CD4-positive, alpha-beta memory T cell (primary cell): ENCODE results near the gene PPY. TPM values are rescaled to one million over a fixed set of nuclear protein-coding genes. Genes with fewer than 3 reads are reported as not detected.
"Not testable (repeated sequence)": the region's sequence is repeated elsewhere in the genome, so short reads cannot be mapped to it uniquely, and the experiment has no call there.

Source experiments
- CTCF ChIA-PET: fragments of 350-600 bp; sonication (Branson Sonifier 250); formaldehyde crosslinking; loops from one replicate; lab custom pipeline; 2021; ENCODE audit warnings: inconsistent platforms; ENCODE audit not compliant: partially characterized antibody; lab: Charles Lee
- POLR2A ChIA-PET: fragments of 350-600 bp; sonication (Branson Sonifier 250); formaldehyde crosslinking; loops from one replicate; lab custom pipeline; 2021; ENCODE audit not compliant: partially characterized antibody; lab: Charles Lee
- DNase-seq, 5 donors: peaks; one replicate each; pipeline versions ENCODE4 v3.0.0 to v3.0.0-alpha.2; 2020 to 2022; ENCODE audit warnings: mixed read lengths in 1 of 5
- H3K27ac ChIP-seq: one replicate; pipeline ENCODE4 v1.7.0; 2013; ENCODE audit warnings: low read depth, low read length
- H3K27me3 ChIP-seq: 2 replicates; pipeline ENCODE4 v1.7.0; 2013; ENCODE audit warnings: mild to moderate bottlenecking, low read length, moderate library complexity; ENCODE audit not compliant: insufficient read depth
- H3K36me3 ChIP-seq: 2 replicates; pipeline ENCODE4 v1.7.0; 2013; ENCODE audit warnings: mild to moderate bottlenecking, low read length, moderate library complexity; ENCODE audit not compliant: insufficient read depth
- H3K4me1 ChIP-seq: 2 replicates; pipeline ENCODE4 v1.7.0; 2013; ENCODE audit warnings: mild to moderate bottlenecking, low read length, moderate library complexity; ENCODE audit not compliant: insufficient read depth
- H3K4me3 ChIP-seq, 2 donors: one replicate each; pipeline ENCODE4 v1.7.0; 2013; ENCODE audit warnings: low read length in 2 of 2, mild to moderate bottlenecking in 1 of 2
- H3K9me3 ChIP-seq, 2 donors: one replicate each; pipeline ENCODE4 v1.7.0; 2013; ENCODE audit warnings: low read length in 2 of 2, control low read depth in 1 of 2; ENCODE audit not compliant: control insufficient read depth in 1 of 2
- H3K27ac Mint-ChIP-seq, 7 donors: one replicate each; pipeline ENCODE4 v1.8.0; 2020 to 2021; ENCODE audit warnings: mixed read lengths in 7 of 7, mild to moderate bottlenecking in 6 of 7, inconsistent platforms in 3 of 7, moderate library complexity in 3 of 7
- H3K27me3 Mint-ChIP-seq, 2 donors: one replicate each; pipeline ENCODE4 v1.8.0; 2020 to 2021; ENCODE audit warnings: mixed read lengths in 2 of 2
- H3K36me3 Mint-ChIP-seq, 2 donors: one replicate each; pipeline ENCODE4 v1.8.0; 2020 to 2021; ENCODE audit warnings: mixed read lengths in 2 of 2, inconsistent platforms in 1 of 2, mild to moderate bottlenecking in 1 of 2
- H3K4me1 Mint-ChIP-seq, 4 donors: one replicate each; pipeline ENCODE4 v1.8.0; 2020 to 2021; ENCODE audit warnings: mixed read lengths in 4 of 4, mild to moderate bottlenecking in 1 of 4
- H3K4me3 Mint-ChIP-seq, 8 donors: one replicate each; pipeline ENCODE4 v1.8.0; 2020 to 2021; ENCODE audit warnings: mixed read lengths in 8 of 8, mild to moderate bottlenecking in 7 of 8, moderate library complexity in 6 of 8, inconsistent platforms in 3 of 8
- H3K9me3 Mint-ChIP-seq, 8 donors: one replicate each; pipeline ENCODE4 v1.8.0; 2020 to 2021; ENCODE audit warnings: mixed read lengths in 8 of 8, mild to moderate bottlenecking in 5 of 8, inconsistent platforms in 3 of 8, moderate library complexity in 1 of 8
- intact Hi-C: fragments of 100-400 bp; cut with micrococcal nuclease; formaldehyde crosslinking; loops from one replicate; pipeline ENCODE4 v1.15.1; 2023
- polyA plus RNA-seq, 2 donors: library from polyadenylated mRNA; unstranded; fragments of 300-500 nt; fragmentation: Illumina TruSeq; gene quantifications; one replicate each; pipeline ENCODE4 v1.2.3, GENCODE V29; 2021
- total RNA-seq, 2 experiments: library from RNA; stranded (reverse); gene quantifications; one replicate each; pipeline ENCODE4 v1.2.3, GENCODE V29; 2021

PPY gene
- total and polyA plus RNA-seq, 4 experiments from 2014 or later, result not detected

GRCh38 chr17:43961954-43962353 is 19.7 kb upstream of the PPY start:
- H3K27ac ChIP-seq, result no peak overlapping the region
- no peak overlapping the region for H3K4me3 ChIP-seq
- Mint-ChIP-seq H3K9me3 (no peaks in the 10 kb centered on the region), H3K4me1 (no peaks in the 10 kb centered on the region), H3K36me3 (no peaks in the 10 kb centered on the region), H3K4me3 (no peak overlapping the region), H3K27ac (no peak overlapping the region), H3K27me3 (peaks cover 9% of the 10 kb centered on the region in 2 donors)
- H3K27me3 ChIP-seq, result no peaks in the 10 kb centered on the region
- H3K4me1 ChIP-seq, result no peaks in the 10 kb centered on the region
- POLR2A ChIA-PET, result no interaction called here
- CTCF ChIA-PET, result interaction anchor here (0.8 to 2.9 kb wide), 3 partner anchors 10 to 25 kb away, joined by 3 to 9 read pairs (median 3); no protein-coding TSS in a partner anchor
- intact Hi-C loops, result no loop called here
- DNase-seq, result no peak
- no peaks in the 10 kb centered on the region for H3K36me3 ChIP-seq
- H3K9me3 ChIP-seq, result no peaks in the 10 kb centered on the region

GRCh38 chr17:43961292-43961691 is 19.0 kb upstream of the PPY start:
- CTCF ChIA-PET, result interaction anchor here (0.9 to 2.9 kb wide), 3 partner anchors 10 to 28 kb away, joined by 3 to 9 read pairs (median 4); no protein-coding TSS in a partner anchor
- H3K4me3 ChIP-seq, H3K36me3 Mint-ChIP-seq, POLR2A ChIA-PET, H3K36me3 ChIP-seq, H3K4me3 Mint-ChIP-seq, H3K4me1 ChIP-seq, H3K27me3 ChIP-seq, H3K27me3 Mint-ChIP-seq, DNase-seq, intact Hi-C loops, H3K9me3 ChIP-seq, H3K27ac ChIP-seq, H3K9me3 Mint-ChIP-seq, H3K27ac Mint-ChIP-seq, H3K4me1 Mint-ChIP-seq: not testable (repeated sequence)

GRCh38 chr17:43958748-43959352 is 16.6 kb upstream of the PPY start:
- Histone ChIP-seq H3K4me3 (no peak overlapping the region), H3K9me3 (no peaks in the 10 kb centered on the region), H3K4me1 (no peaks in the 10 kb centered on the region), H3K36me3 (no peaks in the 10 kb centered on the region), H3K27ac (no peak overlapping the region), H3K27me3 (no peaks in the 10 kb centered on the region)
- H3K27me3 Mint-ChIP-seq, result peaks cover 10 to 15% of the 10 kb centered on the region in 2 donors
- intact Hi-C loops, result no loop called here
- no peak for DNase-seq
- H3K27ac Mint-ChIP-seq, result no peak overlapping the region
- H3K36me3 Mint-ChIP-seq, result no peaks in the 10 kb centered on the region
- ChIA-PET POLR2A (no interaction called here), CTCF (interaction anchor here (1.3 kb wide), 1 partner anchor 81 kb away, joined by 3 read pairs; no protein-coding TSS in a partner anchor)
- no peaks in the 10 kb centered on the region for H3K4me1 Mint-ChIP-seq
- H3K4me3 Mint-ChIP-seq, result no peak overlapping the region
- peaks cover 0 to 2% (median 0%) of the 10 kb centered on the region in 8 donors for H3K9me3 Mint-ChIP-seq

- Mint-ChIP-seq H3K36me3 (no peaks in the 10 kb centered on the region), H3K27me3 (peaks cover 20 to 27% of the 10 kb centered on the region in 2 donors), H3K4me1 (peaks cover 0 to 8% (median 3%) of the 10 kb centered on the region in 4 donors), H3K9me3 (peaks cover 0 to 2% (median 0%) of the 10 kb centered on the region in 8 donors), H3K27ac (no peak overlapping the region), H3K4me3 (no peak overlapping the region)
- no peak overlapping the region for H3K27ac ChIP-seq
- ChIA-PET POLR2A (no interaction called here), CTCF (interaction anchor here (0.5 kb wide), 1 partner anchor 67 kb away, joined by 4 read pairs; no protein-coding TSS in a partner anchor)
- H3K4me3 ChIP-seq, result no peak overlapping the region
- H3K4me1 ChIP-seq, result peaks cover 9% of the 10 kb centered on the region
- H3K27me3 ChIP-seq, result peaks cover 6% of the 10 kb centered on the region
- no peak for DNase-seq
- H3K36me3 ChIP-seq, result no peaks in the 10 kb centered on the region
- intact Hi-C loops, result no loop called here
- H3K9me3 ChIP-seq, result no peaks in the 10 kb centered on the region
Observed at GRCh38 chr17:43956222-43956621, 13.9 kb upstream of the PPY start.

- Histone ChIP-seq H3K9me3 (no peaks in the 10 kb centered on the region), H3K27me3 (peaks cover 6% of the 10 kb centered on the region), H3K36me3 (no peaks in the 10 kb centered on the region), H3K4me3 (no peak within 1 kb of the TSS), H3K27ac (no peak within 1 kb of the TSS), H3K4me1 (peaks cover 9% of the 10 kb centered on the region)
- peaks cover 0 to 2% (median 0%) of the 10 kb centered on the region in 8 donors for H3K9me3 Mint-ChIP-seq
- POLR2A ChIA-PET, result no interaction called here
- peak within 1 kb of the TSS in 4 of 8 donors; percentile 17 to 48 (median 44) for H3K4me3 Mint-ChIP-seq
- DNase-seq, result no peak
- H3K36me3 Mint-ChIP-seq, result no peaks in the 10 kb centered on the region
- peaks cover 27 to 38% of the 10 kb centered on the region in 2 donors for H3K27me3 Mint-ChIP-seq
- no peak within 1 kb of the TSS for H3K27ac Mint-ChIP-seq
- CTCF ChIA-PET, result no interaction called here
- peaks cover 0 to 8% (median 3%) of the 10 kb centered on the region in 4 donors for H3K4me1 Mint-ChIP-seq
- intact Hi-C loops, result no loop called here
Observed at GRCh38 chr17:43953746-43954145, 11.5 kb upstream of the PPY start, which contains the start of gene PYY. PYY (minus strand) TSS chr17:43953940; CDS start chr17:43953483, 457 bp downstream.

- Mint-ChIP-seq H3K27ac (no peak overlapping the region), H3K4me1 (peaks cover 0 to 8% (median 3%) of the 10 kb centered on the region in 4 donors), H3K36me3 (no peaks in the 10 kb centered on the region), H3K4me3 (peak overlapping the region in 3 of 8 donors; percentile 17 to 48 (median 46)), H3K9me3 (peaks cover 0 to 2% (median 0%) of the 10 kb centered on the region in 8 donors), H3K27me3 (peaks cover 27 to 38% of the 10 kb centered on the region in 2 donors)
- ChIA-PET POLR2A (no interaction called here), CTCF (interaction anchor here (1.5 kb wide), 1 partner anchor 9 kb away, joined by 7 read pairs; no protein-coding TSS in a partner anchor)
- no peaks in the 10 kb centered on the region for H3K36me3 ChIP-seq
- H3K4me1 ChIP-seq, result peaks cover 9% of the 10 kb centered on the region
- no peaks in the 10 kb centered on the region for H3K9me3 ChIP-seq
- H3K4me3 ChIP-seq, result no peak overlapping the region
- DNase-seq, result peak in 1 of 5 donors; percentile 8
- peaks cover 6% of the 10 kb centered on the region for H3K27me3 ChIP-seq
- intact Hi-C loops, result no loop called here
- H3K27ac ChIP-seq, result no peak overlapping the region
Observed at GRCh38 chr17:43952724-43953666, 10.7 kb upstream of the PPY start.

GRCh38 chr17:43952351-43952723 is 10.1 kb upstream of the PPY start:
- Mint-ChIP-seq H3K4me3 (peak overlapping the region in 1 of 8 donors; percentile 48), H3K9me3 (peaks cover 0 to 2% (median 0%) of the 10 kb centered on the region in 8 donors), H3K27me3 (peaks cover 27 to 38% of the 10 kb centered on the region in 2 donors), H3K36me3 (no peaks in the 10 kb centered on the region), H3K4me1 (peaks cover 0 to 8% (median 3%) of the 10 kb centered on the region in 4 donors), H3K27ac (no peak overlapping the region)
- Histone ChIP-seq H3K27me3 (peaks cover 6% of the 10 kb centered on the region), H3K4me3 (no peak overlapping the region), H3K36me3 (no peaks in the 10 kb centered on the region), H3K9me3 (no peaks in the 10 kb centered on the region), H3K4me1 (peaks cover 9% of the 10 kb centered on the region), H3K27ac (no peak overlapping the region)
- ChIA-PET CTCF (interaction anchor here (1.5 kb wide), 1 partner anchor 8 kb away, joined by 7 read pairs; no protein-coding TSS in a partner anchor), POLR2A (no interaction called here)
- intact Hi-C loops, result no loop called here
- no peak for DNase-seq
